ENCODE results near the gene CPSF6. TPM values are rescaled to one million over a fixed set of nuclear protein-coding genes. Genes with fewer than 3 reads are reported as not detected.

CPSF6 gene
- total RNA-seq, 1 donor from 2014 or later = 35.6 TPM

GRCh38 chr12:69240631-69240995, 1.2 kb downstream of the CPSF6 start:
- H3K27me3 ChIP-seq (ENCODE audit: control insufficient read depth, insufficient read depth, low read length) = no peaks in the 10 kb centered on the region
- TF ChIP-seq CTCF (IDR thresholded peaks at IDR 0.05; ENCODE audit: insufficient read depth, low read length, poor library complexity, severe bottlenecking) = no peak
- peak overlapping the region; percentile 58 for H3K4me3 ChIP-seq (ENCODE audit: low read depth, low read length)
- H3K36me3 ChIP-seq (ENCODE audit: control insufficient read depth, insufficient read depth, low read length) = no peaks in the 10 kb centered on the region
- no peak for DNase-seq (ENCODE audit: low read depth)

GRCh38 chr12:69241438-69242092, 2.2 kb downstream of the CPSF6 start:
- Histone ChIP-seq H3K27me3 (ENCODE audit: control insufficient read depth, insufficient read depth, low read length) (no peaks in the 10 kb centered on the region), H3K4me3 (ENCODE audit: low read depth, low read length) (peak overlapping the region; percentile 58), H3K36me3 (ENCODE audit: control insufficient read depth, insufficient read depth, low read length) (no peaks in the 10 kb centered on the region)
- no peak for DNase-seq (ENCODE audit: low read depth)
- TF ChIP-seq CTCF (IDR thresholded peaks at IDR 0.05; ENCODE audit: insufficient read depth, low read length, poor library complexity, severe bottlenecking) = no peak

GRCh38 chr12:69243099-69244084, 4.0 kb downstream of the CPSF6 start:
- DNase-seq (ENCODE audit: low read depth) = no peak
- H3K27me3 ChIP-seq (ENCODE audit: control insufficient read depth, insufficient read depth, low read length) = no peaks in the 10 kb centered on the region
- no peak overlapping the region for H3K4me3 ChIP-seq (ENCODE audit: low read depth, low read length)
- TF ChIP-seq CTCF (IDR thresholded peaks at IDR 0.05; ENCODE audit: insufficient read depth, low read length, poor library complexity, severe bottlenecking) = no peak
- H3K36me3 ChIP-seq (ENCODE audit: control insufficient read depth, insufficient read depth, low read length) = no peaks in the 10 kb centered on the region

- DNase-seq (ENCODE audit: low read depth) = no peak
- Histone ChIP-seq H3K4me3 (ENCODE audit: low read depth, low read length) (no peak overlapping the region), H3K27me3 (ENCODE audit: control insufficient read depth, insufficient read depth, low read length) (no peaks in the 10 kb centered on the region), H3K36me3 (ENCODE audit: control insufficient read depth, insufficient read depth, low read length) (no peaks in the 10 kb centered on the region)
- TF ChIP-seq CTCF (IDR thresholded peaks at IDR 0.05; ENCODE audit: insufficient read depth, low read length, poor library complexity, severe bottlenecking) = no peak
These were observed 8.1 kb downstream of the CPSF6 start for GRCh38 chr12:69247268-69248018.

GRCh38 chr12:69252033-69252432, 12.7 kb downstream of the CPSF6 start:
- no peak for DNase-seq (ENCODE audit: low read depth)

More at GRCh38 chr12:69252033-69252432, 12.7 kb downstream of the CPSF6 start:
- Histone ChIP-seq H3K4me3 (ENCODE audit: low read depth, low read length) (no peak overlapping the region), H3K27me3 (ENCODE audit: control insufficient read depth, insufficient read depth, low read length) (no peaks in the 10 kb centered on the region), H3K36me3 (ENCODE audit: control insufficient read depth, insufficient read depth, low read length) (no peaks in the 10 kb centered on the region)
- TF ChIP-seq CTCF (IDR thresholded peaks at IDR 0.05; ENCODE audit: insufficient read depth, low read length, poor library complexity, severe bottlenecking) = no peak

Measured in kidney epithelial cell (primary cell).